Mesenchymal stem cell (in vitro differentiated cells and primary cell): ENCODE data around the gene CCDC63.

Experiments
- DNase-seq: peaks from one replicate; pipeline ENCODE4 v3.0.0-alpha.2; 2013
- H2AFZ ChIP-seq: one replicate; pipeline ENCODE4 v1.6.1; 2013; ENCODE audit warnings: low read depth, mild to moderate bottlenecking, control low read depth, inconsistent platforms, low read length, moderate library complexity
- H2AK5ac ChIP-seq: 2 replicates; pipeline ENCODE4 v1.6.1; 2013; ENCODE audit warnings: low read length, moderate library complexity, mild to moderate bottlenecking, inconsistent platforms; ENCODE audit not compliant: severe bottlenecking
- H2BK120ac ChIP-seq: one replicate; pipeline ENCODE4 v1.6.1; 2013; ENCODE audit warnings: low read depth, mild to moderate bottlenecking, inconsistent platforms, low read length, moderate library complexity
- H2BK12ac ChIP-seq, 2 experiments: one replicate each; pipeline ENCODE4 v1.6.1; 2013; ENCODE audit warnings: inconsistent platforms in 2 of 2, low read length in 2 of 2, mild to moderate bottlenecking in 2 of 2, moderate library complexity in 2 of 2, control low read depth in 1 of 2
- H2BK15ac ChIP-seq: one replicate; pipeline ENCODE4 v1.6.1; 2013; ENCODE audit warnings: mild to moderate bottlenecking, low read depth, inconsistent platforms; ENCODE audit not compliant: poor library complexity, severe bottlenecking
- H2BK5ac ChIP-seq: 2 replicates; pipeline ENCODE4 v1.6.1; 2013; ENCODE audit warnings: low read depth, mild to moderate bottlenecking, low read length, control low read depth, inconsistent platforms; ENCODE audit not compliant: poor library complexity, severe bottlenecking
- H3K14ac ChIP-seq, 2 experiments: one replicate each; pipeline ENCODE4 v1.6.1; 2013; ENCODE audit warnings: inconsistent platforms in 2 of 2, low read length in 2 of 2, control low read depth in 1 of 2, mild to moderate bottlenecking in 1 of 2, moderate library complexity in 1 of 2
- H3K18ac ChIP-seq, 2 experiments: one replicate each; pipeline ENCODE4 v1.6.1; 2013; ENCODE audit warnings: inconsistent platforms in 2 of 2, low read length in 2 of 2, control low read depth in 1 of 2, low read depth in 1 of 2, mild to moderate bottlenecking in 1 of 2
- H3K23ac ChIP-seq, 2 experiments: one replicate each; pipeline ENCODE4 v1.6.1; 2013; ENCODE audit warnings: inconsistent platforms in 2 of 2, low read length in 2 of 2, mild to moderate bottlenecking in 2 of 2, moderate library complexity in 2 of 2, control low read depth in 1 of 2
- H3K27ac ChIP-seq: 2 replicates; pipeline ENCODE4 v1.5.1; 2013; ENCODE audit warnings: mild to moderate bottlenecking, moderate library complexity, low read length, control low read depth, inconsistent platforms; ENCODE audit not compliant: poor library complexity, severe bottlenecking
- H3K27me3 ChIP-seq, 2 experiments: 2 replicates each; pipeline versions ENCODE4 v1.6.1 to v1.7.0; 2013; ENCODE audit warnings: low read length in 2 of 2, mild to moderate bottlenecking in 2 of 2, moderate library complexity in 2 of 2, control low read depth in 1 of 2, inconsistent platforms in 1 of 2; ENCODE audit not compliant: control insufficient read depth in 1 of 2, insufficient read depth in 1 of 2
- H3K36me3 ChIP-seq, 2 experiments: 2 replicates each; pipeline versions ENCODE4 v1.6.1 to v1.7.0; 2013; ENCODE audit warnings: low read length in 2 of 2, control low read depth in 1 of 2, inconsistent platforms in 1 of 2, low read depth in 1 of 2, mild to moderate bottlenecking in 1 of 2; ENCODE audit not compliant: insufficient read depth in 2 of 2, control insufficient read depth in 1 of 2
- H3K4ac ChIP-seq, 2 experiments: one replicate each; pipeline ENCODE4 v1.6.1; 2013; ENCODE audit warnings: inconsistent platforms in 2 of 2, low read length in 2 of 2, mild to moderate bottlenecking in 2 of 2, moderate library complexity in 2 of 2, control low read depth in 1 of 2, low read depth in 1 of 2
- H3K4me1 ChIP-seq: 2 replicates; pipeline ENCODE4 v1.6.1; 2013; ENCODE audit warnings: low read depth, low read length, control low read depth; ENCODE audit not compliant: control insufficient read depth, insufficient read depth
- H3K4me2 ChIP-seq: 2 replicates; pipeline ENCODE4 v1.6.1; 2013; ENCODE audit warnings: low read length, mild to moderate bottlenecking, inconsistent platforms; ENCODE audit not compliant: poor library complexity, severe bottlenecking
- H3K4me3 ChIP-seq, 2 experiments: 2 replicates each; pipeline versions ENCODE4 v1.5.1 to v1.7.0; 2013; ENCODE audit warnings: low read length in 2 of 2, mild to moderate bottlenecking in 2 of 2, control low read depth in 1 of 2, low read depth in 1 of 2; ENCODE audit not compliant: insufficient read depth in 1 of 2
- H3K79me1 ChIP-seq: replicated peaks from 2 replicates; pipeline ENCODE4 v1.6.1; 2013; ENCODE audit warnings: mild to moderate bottlenecking, control low read depth, low read length, inconsistent platforms; ENCODE audit not compliant: poor library complexity, severe bottlenecking
- H3K9ac ChIP-seq: 2 replicates; pipeline ENCODE4 v1.7.0; 2013; ENCODE audit warnings: mild to moderate bottlenecking, low read length, moderate library complexity
- H3K9me3 ChIP-seq: 2 replicates; pipeline ENCODE4 v1.7.0; 2013; ENCODE audit warnings: mild to moderate bottlenecking, low read length; ENCODE audit not compliant: control insufficient read depth
- H4K8ac ChIP-seq: one replicate; pipeline ENCODE4 v1.6.1; 2013; ENCODE audit warnings: inconsistent platforms, mild to moderate bottlenecking, low read length, moderate library complexity
- H4K91ac ChIP-seq: one replicate; pipeline ENCODE4 v1.6.1; 2013; ENCODE audit warnings: mild to moderate bottlenecking, low read length, inconsistent platforms
- WGBS: methylation state at CpG from one replicate; pipeline ENCODE4 v1.1.7; 2013; ENCODE audit warnings: mixed read lengths; 5-methylcytosine and 5-hydroxymethylcytosine counted together

CCDC63 gene

DNA sequence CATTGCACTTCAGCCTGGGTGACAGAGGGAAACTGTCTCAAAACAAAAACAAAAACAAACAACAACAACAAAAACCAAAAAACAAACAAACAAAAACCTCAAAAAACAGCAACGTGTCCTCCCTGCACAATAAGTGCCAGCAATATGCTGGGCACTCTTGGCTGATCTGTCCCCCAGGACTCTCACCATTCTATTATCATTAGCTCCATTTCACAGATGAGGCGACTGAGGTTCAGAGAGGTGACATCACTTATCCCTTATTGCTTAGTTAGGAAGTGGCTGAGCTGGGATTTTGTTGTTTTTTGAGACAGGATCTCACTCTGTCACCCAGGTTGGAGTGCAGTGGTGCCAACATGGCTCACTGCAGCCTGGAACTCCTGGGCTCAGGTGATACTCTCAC is 33.0 kb upstream of the CCDC63 start:
- Histone ChIP-seq H2BK120ac (no peak overlapping the region), H3K79me1 (no peaks in the 10 kb centered on the region), H2BK5ac (no peak overlapping the region), H3K9ac (no peak overlapping the region), H3K14ac (no peak overlapping the region), H3K23ac (no peak overlapping the region), H3K4me1 (no peaks in the 10 kb centered on the region), H3K18ac (no peak overlapping the region), H3K4me2 (no peak overlapping the region), H2BK15ac (no peak overlapping the region), H3K9me3 (no peaks in the 10 kb centered on the region), H3K27me3 (peaks cover 32% of the 10 kb centered on the region in 2 experiments), H2AFZ (no peak overlapping the region), H3K4ac (no peak overlapping the region), H4K8ac (no peak overlapping the region), H3K4me3 (no peak overlapping the region), H3K36me3 (no peaks in the 10 kb centered on the region), H2AK5ac (no peak overlapping the region), H4K91ac (no peak overlapping the region), H3K27ac (no peak overlapping the region), H2BK12ac (no peak overlapping the region)
- no peak for DNase-seq
- 58% methylated on average over 2 of the region's 2 CpGs for WGBS

DNA sequence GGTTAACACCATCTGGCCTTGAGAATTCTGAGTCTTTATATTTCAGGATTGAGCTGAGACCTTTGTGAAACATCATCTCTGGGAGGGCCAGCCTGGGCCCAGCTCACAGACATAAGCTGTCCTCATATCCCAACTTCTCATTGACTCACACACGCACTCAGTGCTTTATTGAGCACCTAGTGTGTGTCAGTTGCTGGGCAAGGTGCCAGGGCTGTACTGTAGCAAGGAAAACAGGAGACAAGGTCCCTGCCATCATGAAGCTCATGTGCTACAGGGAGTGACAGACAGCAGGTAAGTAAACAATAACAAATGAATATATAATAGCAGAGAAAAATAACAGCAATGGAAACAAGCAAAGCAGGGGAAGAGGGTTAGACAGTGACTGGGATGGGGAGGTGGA is 30.5 kb upstream of the CCDC63 start:
- H3K4me2 ChIP-seq = no peak overlapping the region
- H2BK5ac ChIP-seq = no peak overlapping the region
- no peak overlapping the region for H3K4ac ChIP-seq
- WGBS = 67% methylated on average over 1 of the region's 1 CpG
- no peak overlapping the region for H4K8ac ChIP-seq
- no peak overlapping the region for H2AK5ac ChIP-seq
- no peak for DNase-seq
- no peak overlapping the region for H2BK15ac ChIP-seq
- no peak overlapping the region for H3K4me3 ChIP-seq
- H2BK12ac ChIP-seq = no peak overlapping the region
- no peak overlapping the region for H3K14ac ChIP-seq
- H3K4me1 ChIP-seq = no peaks in the 10 kb centered on the region
- H3K36me3 ChIP-seq = no peaks in the 10 kb centered on the region
- H3K27me3 ChIP-seq = peaks cover 32 to 37% of the 10 kb centered on the region in 2 experiments
- no peak overlapping the region for H3K23ac ChIP-seq
- no peak overlapping the region for H2BK120ac ChIP-seq
- H2AFZ ChIP-seq = no peak overlapping the region
- no peak overlapping the region for H3K27ac ChIP-seq
- H4K91ac ChIP-seq = no peak overlapping the region
- no peak overlapping the region for H3K9ac ChIP-seq
- H3K18ac ChIP-seq = no peak overlapping the region
- H3K9me3 ChIP-seq = no peaks in the 10 kb centered on the region
- H3K79me1 ChIP-seq = no peaks in the 10 kb centered on the region

DNA sequence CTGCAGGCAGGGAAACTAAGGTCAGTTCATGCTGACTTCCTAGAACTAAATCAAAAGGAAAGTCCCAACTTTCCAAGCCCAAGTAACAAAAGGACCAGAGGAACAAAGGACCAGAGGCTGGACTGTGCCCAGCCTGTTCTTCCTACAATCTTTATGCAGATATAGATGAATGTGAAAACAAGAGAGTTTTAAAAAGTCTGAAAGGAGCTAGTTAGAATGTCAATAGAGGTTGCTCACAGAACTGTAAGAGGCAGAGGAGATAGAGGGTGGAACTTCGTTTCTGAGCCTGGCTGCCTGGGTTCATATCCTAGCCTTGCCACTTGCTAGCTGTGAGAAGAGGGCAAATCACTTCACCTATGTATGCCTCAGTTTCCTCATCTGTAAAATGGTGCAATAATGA is 30.0 kb upstream of the CCDC63 start:
- no peak overlapping the region for H3K9ac ChIP-seq
- H4K8ac ChIP-seq = no peak overlapping the region
- no peak overlapping the region for H2BK12ac ChIP-seq
- no peaks in the 10 kb centered on the region for H3K4me1 ChIP-seq
- no peak overlapping the region for H3K27ac ChIP-seq
- no peak overlapping the region for H3K14ac ChIP-seq
- no peak overlapping the region for H2BK5ac ChIP-seq
- no peak overlapping the region for H2AK5ac ChIP-seq
- no peaks in the 10 kb centered on the region for H3K36me3 ChIP-seq
- no peak overlapping the region for H2BK120ac ChIP-seq
- no peak overlapping the region for H3K4me3 ChIP-seq
- H3K4me2 ChIP-seq = no peak overlapping the region
- 10% methylated on average over 1 of the region's 1 CpG for WGBS
- H3K4ac ChIP-seq = no peak overlapping the region
- H3K9me3 ChIP-seq = no peaks in the 10 kb centered on the region
- H3K23ac ChIP-seq = no peak overlapping the region
- peaks cover 32 to 34% of the 10 kb centered on the region in 2 experiments for H3K27me3 ChIP-seq
- H3K79me1 ChIP-seq = no peaks in the 10 kb centered on the region
- no peak overlapping the region for H2BK15ac ChIP-seq
- H4K91ac ChIP-seq = no peak overlapping the region
- DNase-seq = no peak
- H2AFZ ChIP-seq = no peak overlapping the region
- no peak overlapping the region for H3K18ac ChIP-seq

DNA sequence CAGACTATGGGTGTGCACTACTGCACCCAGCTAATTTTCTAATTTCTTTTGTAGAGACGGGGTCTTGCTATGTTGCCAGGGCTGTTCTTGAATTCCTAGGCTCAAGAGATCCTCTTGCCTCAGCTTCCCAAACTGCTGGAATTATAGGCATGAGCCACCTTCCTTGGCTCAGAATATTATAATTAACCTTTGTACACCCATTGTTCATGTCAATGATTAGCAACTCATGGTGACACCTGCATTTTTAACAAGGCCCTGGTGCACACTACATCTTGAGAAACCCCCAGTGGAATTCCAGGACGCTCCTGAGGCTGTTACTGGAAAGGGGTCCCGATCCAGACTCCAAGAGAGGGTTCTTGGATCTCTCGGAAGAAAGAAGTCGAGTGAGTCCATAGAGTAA is 28.3 kb upstream of the CCDC63 start:
- DNase-seq = no peak
- Histone ChIP-seq H3K79me1 (no peaks in the 10 kb centered on the region), H3K4ac (no peak overlapping the region), H3K9ac (no peak overlapping the region), H4K91ac (no peak overlapping the region), H2BK5ac (no peak overlapping the region), H3K23ac (no peak overlapping the region), H2BK12ac (no peak overlapping the region), H3K36me3 (no peaks in the 10 kb centered on the region), H2BK15ac (no peak overlapping the region), H3K27me3 (peaks cover 24 to 38% of the 10 kb centered on the region in 2 experiments), H3K18ac (no peak overlapping the region), H3K9me3 (no peaks in the 10 kb centered on the region), H2AFZ (no peak overlapping the region), H3K27ac (no peak overlapping the region), H2AK5ac (no peak overlapping the region), H3K4me3 (no peak overlapping the region), H2BK120ac (no peak overlapping the region), H4K8ac (no peak overlapping the region), H3K4me1 (no peaks in the 10 kb centered on the region), H3K4me2 (no peak overlapping the region), H3K14ac (no peak overlapping the region)
- 82% methylated on average over 5 of the region's 5 CpGs for WGBS
